ENCODE data around the gene PLEKHJ1. TPM values are rescaled to one million over a fixed set of nuclear protein-coding genes. Genes with fewer than 3 reads are reported as not detected.

The PLEKHJ1 gene
- total and polyA plus RNA-seq, 2 of the 8 experiments (the other 6 are each of a cell fraction or from before 2014, with no cell fraction given) = 135 to 187 TPM

- Histone ChIP-seq H2BK20ac (ENCODE audit: low read length) (no peak overlapping the region), H3K4me3 (ENCODE audit: extremely low read depth in 1 of 4, insufficient read depth in 2 of 4, low read depth in 3 of 4, low read length in 4 of 4) (no peak overlapping the region), H2AFZ (ENCODE audit: low read length) (no peak overlapping the region), H3K18ac (ENCODE audit: extremely low read depth, low read length) (no peak overlapping the region), H3K36me3 (ENCODE audit: control insufficient read depth in 2 of 4, insufficient read depth in 4 of 4, low read length in 3 of 4) (peaks cover 6 to 34% (median 25%) of the 10 kb centered on the region in 4 experiments; a peak in 6 of 8 replicates), H3K79me2 (ENCODE audit: control insufficient read depth in 1 of 2, insufficient read depth in 2 of 2, low read length in 2 of 2) (no peaks in the 10 kb centered on the region), H3K9ac (replicated peaks in 1 of 4; ENCODE audit: extremely low read depth in 1 of 4, low read depth in 3 of 4, low read length in 3 of 4) (no peak overlapping the region), H2BK12ac (ENCODE audit: low read depth, low read length) (no peak overlapping the region), H3K9me3 (ENCODE audit: insufficient read depth in 2 of 2, low read depth in 1 of 2, low read length in 1 of 2) (no peaks in the 10 kb centered on the region), H2BK5ac (ENCODE audit: low read depth, low read length) (no peak overlapping the region), H3K4ac (replicated peaks; ENCODE audit: insufficient read length, low read depth, low read length) (no peak overlapping the region), H2BK15ac (ENCODE audit: low read length) (no peak overlapping the region), H3K56ac (replicated peaks; ENCODE audit: insufficient read length, low read depth, low read length) (no peak overlapping the region), H4K8ac (ENCODE audit: extremely low read depth, insufficient read depth, low read length) (no peak overlapping the region), H3K23ac (ENCODE audit: insufficient read length) (no peak overlapping the region), H3K14ac (ENCODE audit: insufficient read length) (no peak overlapping the region), H2BK120ac (replicated peaks; ENCODE audit: low read depth, low read length) (no peak overlapping the region), H4K5ac (ENCODE audit: insufficient read length, low read depth, low read length) (no peak overlapping the region), H3K4me1 (replicated peaks in 1 of 4; ENCODE audit: control insufficient read depth in 3 of 4, insufficient read depth in 4 of 4, low read length in 3 of 4) (no peaks in the 10 kb centered on the region), H3K27ac (ENCODE audit: low read depth, low read length) (no peak overlapping the region), H3K79me1 (ENCODE audit: low read depth, low read length) (no peaks in the 10 kb centered on the region; the same call in 1 of the 2 replicates), H4K91ac (replicated peaks; ENCODE audit: insufficient read length, low read length) (no peak overlapping the region), H4K20me1 (replicated peaks in 1 of 2; ENCODE audit: control insufficient read depth in 1 of 2, insufficient read depth in 2 of 2, low read length in 2 of 2) (peaks cover 0 to 15% of the 10 kb centered on the region in 2 experiments), H2AK5ac (ENCODE audit: low read depth, low read length) (no peak overlapping the region), H3K23me2 (ENCODE audit: low read depth, low read length) (no peaks in the 10 kb centered on the region), H3K27me3 (replicated peaks in 1 of 4; ENCODE audit: control insufficient read depth in 3 of 4, extremely low read depth in 1 of 4, insufficient read depth in 3 of 4, low read length in 3 of 4) (no peaks in the 10 kb centered on the region), H3K4me2 (ENCODE audit: insufficient read depth in 1 of 2, low read depth in 2 of 2, low read length in 2 of 2) (no peak overlapping the region)
- POLR2A ChIA-PET (ENCODE audit: partially characterized antibody) = interaction anchor here (1.1 to 1.5 kb wide), 2 partner anchors 20 to 28 kb away, joined by 3 to 5 read pairs; no protein-coding TSS in a partner anchor
- CTCF ChIA-PET (ENCODE audit: partially characterized antibody) = interaction anchor here (0.9 to 8.1 kb wide), 4 partner anchors 8 to 373 kb away, joined by 3 to 50 read pairs (median 4); no protein-coding TSS in a partner anchor
- 95% methylated on average over 8 of the region's 21 CpGs; no CpG with 5 or more reads in 1 of the 2 experiments for WGBS, 2 experiments (ENCODE audit: extremely low coverage in 1 of 2, insufficient coverage in 1 of 2, insufficient read length in 1 of 2, insufficient replicate concordance in 2 of 2, low coverage in 1 of 2, low lambda C conversion rate in 2 of 2, missing lambda C conversion rate in 1 of 2)
- FAIRE-seq (no peak), DNase-seq (ENCODE audit: low read depth in 1 of 2, low spot score in 2 of 2) (no peak)
- no peak for TF ChIP-seq BACH1 (IDR thresholded peaks at IDR 0.05; ENCODE audit: low read length)
- no peak for TF ChIP-seq SP2 (IDR thresholded peaks at IDR 0.05; ENCODE audit: low read length)
- no peak for TF ChIP-seq TEAD4 (IDR thresholded peaks at IDR 0.05; ENCODE audit: low read depth, low read length)
- TF ChIP-seq TCF12 (IDR thresholded peaks at IDR 0.05; ENCODE audit: low read depth, low read length) = no peak
- TF ChIP-seq POLR2A (IDR thresholded peaks at IDR 0.05; ENCODE audit: control extremely low read depth in 1 of 2, low read depth in 2 of 2, low read length in 2 of 2) = no peak
- no peak for TF ChIP-seq SAP30 (IDR thresholded peaks at IDR 0.05; ENCODE audit: insufficient read depth, insufficient replicate concordance, low read length)
- no peak for TF ChIP-seq JUN (IDR thresholded peaks at IDR 0.05; ENCODE audit: low read depth, low read length)
- TF ChIP-seq RNF2 (IDR thresholded peaks at IDR 0.05; ENCODE audit: borderline replicate concordance, low read depth, low read length, missing control alignments, poor library complexity, severe bottlenecking) = no peak
- no peak for TF ChIP-seq CTCF (IDR thresholded peaks at IDR 0.05; ENCODE audit: control extremely low read depth in 1 of 3, insufficient read depth in 1 of 3, low read depth in 1 of 3, low read length in 3 of 3)
- TF ChIP-seq POU5F1 (IDR thresholded peaks at IDR 0.05; ENCODE audit: low read depth, low read length) = no peak
- TF ChIP-seq CREB1 (IDR thresholded peaks at IDR 0.05) = no peak
Measured at GRCh38 chr19:2210206-2210605, 25.9 kb downstream of the PLEKHJ1 start.
